HG03354 (cell line): ENCODE measurements around the gene XXYLT1.
A peak's percentile ranks its signal among the peaks of the same experiment; 100 is the strongest.
"Not testable (repeated sequence)": the region's sequence is repeated elsewhere in the genome, so short reads cannot be mapped to it uniquely, and the experiment has no call there.

Experiments used
- ATAC-seq: cut with Tn5 transposase; IDR thresholded peaks from one replicate; pipeline ENCODE4 v1.9.1; 2021; ENCODE audit warnings: mild to moderate bottlenecking; ENCODE audit not compliant: unreplicated experiment, poor library complexity, severe bottlenecking

Gene XXYLT1

DNA sequence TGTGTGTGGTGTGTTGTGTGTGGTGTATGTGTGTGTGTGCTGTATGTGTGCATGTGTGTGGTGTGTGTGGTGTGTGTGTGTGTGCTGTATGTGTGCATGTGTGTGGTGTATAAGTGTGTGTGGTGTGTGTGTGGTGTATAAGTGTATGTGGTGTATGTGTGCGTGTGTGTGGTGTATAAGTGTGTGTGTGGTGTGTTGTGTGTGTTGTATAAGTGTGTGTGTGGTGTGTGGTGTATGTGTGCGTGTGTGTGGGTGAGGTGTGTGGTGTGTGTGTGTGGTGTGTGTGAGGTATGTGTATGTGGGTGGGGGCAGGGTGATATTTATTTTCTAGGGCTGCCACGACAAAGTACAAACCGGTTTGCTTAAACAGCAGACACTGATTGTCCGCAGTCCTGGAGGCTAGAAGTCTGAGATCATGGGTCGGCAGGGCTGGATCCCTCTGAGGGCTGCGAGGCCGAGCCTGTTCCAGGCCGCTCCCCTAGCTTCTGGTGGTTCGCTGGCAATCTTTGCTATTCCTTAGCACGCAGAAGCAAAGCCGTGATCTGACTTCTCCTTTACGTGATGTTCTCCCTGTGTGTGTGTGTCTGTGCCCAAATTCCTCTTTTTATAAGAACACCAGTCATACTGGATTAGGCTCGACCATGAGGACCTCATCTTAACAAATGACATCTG lies 160.2 kb downstream of the XXYLT1 start:
- ATAC-seq, result no peak

DNA sequence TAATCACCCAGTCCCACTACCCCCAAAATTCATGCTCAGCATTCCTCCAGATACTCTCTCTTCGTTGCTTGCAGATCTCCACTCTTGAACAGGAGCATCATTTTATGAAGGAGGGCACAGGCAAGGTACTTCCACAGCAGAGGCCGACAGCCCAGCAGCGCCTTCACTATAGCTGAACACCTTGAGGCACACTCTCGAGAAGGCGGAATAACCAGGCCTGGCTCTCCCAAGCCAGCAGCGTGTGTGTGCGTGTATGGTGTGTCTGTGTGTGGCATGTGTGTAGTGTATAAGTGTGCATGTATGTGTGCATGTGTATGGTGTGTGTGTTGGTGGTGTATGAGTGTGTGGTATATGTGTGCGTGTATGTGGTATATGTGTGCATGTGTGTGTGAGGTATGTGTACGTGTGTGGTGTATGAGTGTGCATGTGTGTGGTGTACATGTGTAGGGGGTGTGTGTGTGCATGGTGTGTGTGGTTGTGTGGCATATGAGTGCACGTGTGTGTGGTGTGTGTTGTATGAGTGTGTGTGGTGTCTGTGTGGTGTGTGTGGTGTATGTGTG lies 161.8 kb downstream of the XXYLT1 start:
- ATAC-seq, result no peak

DNA sequence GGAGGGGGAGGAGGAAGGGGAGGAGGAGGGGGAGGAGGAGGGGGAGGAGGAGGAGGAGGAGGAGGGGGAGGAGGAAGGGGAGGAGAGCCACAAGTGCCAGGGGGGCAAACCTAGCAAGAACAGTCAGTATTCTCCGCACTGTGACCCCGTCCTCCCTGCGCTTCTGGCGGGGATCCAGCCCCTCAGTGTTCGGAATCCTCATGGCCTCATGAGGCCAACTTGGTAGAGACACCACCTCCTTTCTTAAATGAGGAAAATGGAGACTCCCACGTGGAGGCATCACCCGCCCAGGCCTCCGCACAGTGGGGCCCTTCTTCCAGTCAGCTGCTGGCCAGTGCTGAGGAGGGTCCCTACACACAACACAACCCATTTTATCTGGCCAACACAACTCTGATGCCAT lies 163.4 kb downstream of the XXYLT1 start:
- no peak for ATAC-seq

DNA sequence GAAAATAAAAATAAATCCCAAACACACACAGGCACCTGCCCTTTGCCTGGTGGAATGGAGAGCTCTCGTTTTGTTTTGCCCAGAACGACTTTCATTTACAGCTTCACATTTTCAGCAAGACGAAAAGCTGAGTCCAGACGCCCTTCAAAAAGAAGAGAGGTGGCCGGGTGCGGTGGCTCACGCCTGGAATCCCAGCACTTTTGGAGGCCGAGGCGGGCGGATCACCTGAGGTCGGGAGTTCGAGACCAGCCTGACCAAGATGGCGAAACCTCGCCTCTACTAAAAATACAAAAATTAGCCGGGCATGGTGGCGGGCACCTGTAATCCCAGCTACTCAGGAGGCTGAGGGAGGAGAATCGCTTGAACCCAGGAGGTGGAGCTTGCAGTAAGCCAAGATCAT lies 163.9 kb downstream of the XXYLT1 start:
- not testable (repeated sequence) for ATAC-seq

DNA sequence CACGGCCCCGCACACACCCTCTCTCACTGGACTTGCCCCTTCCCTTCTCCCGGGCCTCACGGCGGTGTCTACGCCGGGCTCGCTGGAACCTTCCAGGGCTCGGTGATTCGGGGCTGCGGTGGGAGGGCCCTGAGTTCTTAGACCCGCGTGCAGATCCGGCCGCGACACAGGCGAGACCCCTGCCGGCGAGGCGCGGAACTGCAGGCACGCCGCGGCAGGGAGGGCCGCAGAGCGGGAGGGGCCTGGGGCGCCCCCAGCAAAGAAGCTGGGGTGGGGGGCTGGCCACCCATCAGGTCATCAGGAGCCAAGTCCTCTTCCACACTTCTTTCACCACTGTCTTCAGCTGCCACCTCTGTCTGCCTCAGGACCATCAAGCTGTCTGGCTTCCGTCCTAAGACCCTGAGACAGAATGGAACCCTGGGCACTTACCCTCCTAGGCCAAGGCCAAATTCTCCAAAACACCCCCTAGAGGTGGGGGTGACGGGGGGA lies 164.5 kb downstream of the XXYLT1 start:
- peak; percentile 84 for ATAC-seq

DNA sequence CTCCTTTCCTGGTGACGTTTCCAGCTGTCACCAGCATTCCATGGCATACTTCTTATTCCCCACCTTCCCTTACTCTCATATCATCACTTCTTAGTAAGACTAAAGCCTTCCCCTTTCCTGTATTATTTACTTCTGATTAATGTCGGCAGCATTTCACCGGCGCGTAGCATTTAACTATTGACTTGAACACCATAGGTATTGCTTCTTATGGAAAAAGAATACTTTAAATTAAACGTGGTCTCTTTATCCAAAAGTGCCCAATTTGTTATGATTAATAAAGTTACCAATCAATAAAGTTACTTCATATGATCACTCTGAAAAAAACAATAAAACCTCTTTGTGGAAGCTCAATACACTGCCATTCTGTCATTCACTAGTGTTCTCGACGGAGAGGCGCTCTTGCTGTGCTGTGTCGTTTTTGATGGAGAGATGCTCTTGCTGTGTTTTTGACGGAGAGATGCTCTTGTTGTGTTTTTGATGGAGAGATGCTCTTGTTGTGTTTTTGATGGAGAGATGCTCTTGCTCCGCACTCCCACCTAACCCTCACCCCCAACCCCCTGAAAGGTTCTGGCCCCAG lies 165.0 kb downstream of the XXYLT1 start:
- no peak for ATAC-seq

DNA sequence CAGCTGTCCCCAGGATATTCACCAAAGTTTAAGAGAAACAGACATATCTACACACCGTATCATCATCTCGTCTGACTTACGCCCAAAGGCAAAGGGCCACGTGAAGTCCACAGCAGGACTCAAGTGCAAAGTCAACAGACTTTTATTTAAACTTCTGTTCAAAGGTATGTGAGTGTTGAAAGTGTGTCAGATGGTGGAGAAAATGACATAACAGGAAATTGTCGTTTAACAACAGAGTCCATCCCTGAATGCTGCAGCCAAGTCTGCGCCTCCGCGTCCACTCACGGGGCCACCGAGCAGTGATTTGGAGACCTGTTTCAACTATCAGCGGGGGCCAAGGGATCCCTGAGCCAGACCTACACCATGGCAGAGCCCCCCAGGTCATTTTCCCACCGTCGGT lies 165.6 kb downstream of the XXYLT1 start:
- ATAC-seq, result no peak

DNA sequence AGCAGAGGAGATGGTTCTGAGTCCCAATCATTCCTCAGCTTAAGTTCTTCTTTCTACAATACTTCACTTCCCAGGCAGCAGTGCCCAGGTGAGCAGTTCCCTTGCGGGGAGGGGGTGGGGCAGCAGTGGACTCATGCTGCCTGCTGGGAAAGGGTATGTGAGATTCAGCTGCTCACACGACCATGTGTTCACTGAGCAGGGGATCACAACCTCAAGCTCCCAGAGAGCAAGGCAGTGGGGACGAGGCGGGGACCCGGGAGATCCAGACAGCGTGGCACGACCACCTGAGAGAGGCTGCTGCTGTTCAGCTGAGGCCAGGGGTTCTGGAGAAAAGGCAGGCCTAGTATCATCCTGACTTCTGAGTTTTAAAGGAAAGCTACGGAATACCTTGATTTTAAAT lies 166.6 kb downstream of the XXYLT1 start:
- ATAC-seq, result no peak

DNA sequence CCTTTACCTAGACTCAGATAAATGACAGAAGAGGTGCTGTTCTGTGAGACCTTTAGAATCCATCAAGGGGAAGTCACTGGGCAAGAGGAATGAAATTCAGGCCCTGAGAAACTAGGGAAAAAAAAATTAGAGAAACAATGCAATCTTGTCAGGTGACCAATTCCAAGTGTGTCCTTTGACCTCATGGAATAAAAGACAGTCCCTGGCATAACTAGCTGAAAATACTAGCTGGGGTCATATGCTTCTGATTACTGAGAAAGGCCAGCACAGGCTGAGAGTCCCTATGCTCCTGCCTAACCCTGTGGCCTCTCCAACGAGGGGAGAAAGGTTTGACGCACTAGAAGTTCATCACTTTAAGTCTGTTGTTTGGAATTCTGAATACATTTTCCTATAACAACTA lies 167.3 kb downstream of the XXYLT1 start:
- no peak for ATAC-seq

DNA sequence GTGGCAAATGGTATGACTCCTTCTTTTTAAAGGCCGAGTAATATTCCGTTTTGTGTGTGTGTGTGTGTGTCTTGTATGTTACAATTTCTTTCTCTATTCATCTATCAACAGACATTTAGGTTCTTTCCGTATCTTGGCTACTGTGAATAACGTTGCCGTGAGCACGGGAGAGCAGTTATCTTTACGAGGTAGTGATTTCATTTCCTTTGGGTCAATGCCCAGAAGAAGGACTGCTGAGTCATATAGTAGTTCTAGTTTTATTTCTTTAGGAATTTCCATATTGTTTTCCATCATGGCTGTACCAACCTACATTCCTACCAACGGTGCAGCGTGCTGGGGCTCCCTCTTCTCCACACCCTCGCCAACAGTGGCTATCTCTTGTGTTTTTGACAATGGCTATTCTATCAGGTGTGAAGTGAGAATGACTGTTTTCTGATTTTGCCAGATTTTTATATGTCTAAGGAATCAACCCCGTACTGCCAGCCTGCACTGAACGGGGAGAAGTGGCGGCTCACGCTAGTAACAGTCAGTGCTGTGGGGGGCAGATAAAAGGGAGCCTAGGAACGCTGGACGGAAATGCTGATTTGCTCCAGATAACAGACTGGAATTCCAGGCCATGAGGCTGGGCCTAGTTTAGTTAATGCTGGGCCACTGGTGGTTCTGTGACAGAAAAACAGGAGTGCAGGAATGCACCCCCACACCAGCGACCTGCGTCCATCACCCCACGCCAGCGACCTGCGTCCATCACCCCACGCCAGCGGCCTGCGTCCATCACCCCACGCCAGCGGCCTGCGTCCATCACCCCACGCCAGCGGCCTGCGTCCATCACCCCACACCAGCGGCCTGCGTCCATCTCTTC lies 168.1 kb downstream of the XXYLT1 start:
- no peak for ATAC-seq

DNA sequence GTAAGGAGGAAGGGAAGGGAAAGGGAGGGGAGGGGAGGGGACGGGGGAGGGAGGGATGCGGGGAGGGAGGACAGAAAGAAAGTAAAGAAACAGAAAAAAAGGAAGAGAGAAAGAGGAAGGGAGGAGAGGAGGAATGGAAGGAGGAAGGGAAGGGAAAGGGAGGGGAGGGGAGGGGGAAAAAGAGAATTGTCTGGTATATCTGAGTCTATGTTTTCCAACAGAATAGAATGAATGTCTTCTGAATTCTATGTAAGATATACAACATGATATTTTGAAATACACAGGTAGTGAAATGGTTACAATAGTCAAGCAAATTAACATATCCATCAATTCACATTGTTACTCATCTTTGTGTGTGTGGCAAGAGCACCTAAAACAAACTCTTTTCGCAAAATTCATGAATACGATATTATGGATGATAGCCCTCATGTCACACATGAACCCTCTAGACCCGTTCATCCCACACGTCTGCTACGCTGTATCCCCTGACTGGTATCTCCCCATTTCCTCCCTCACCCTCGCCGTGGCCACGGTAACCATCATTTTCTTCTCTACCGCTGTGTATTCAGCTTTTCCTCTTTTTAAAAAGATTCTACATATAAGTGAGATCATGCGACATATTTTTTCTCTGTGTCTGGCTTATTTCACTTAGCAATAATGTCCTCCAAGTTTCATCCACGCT lies 168.9 kb downstream of the XXYLT1 start:
- no peak for ATAC-seq

DNA sequence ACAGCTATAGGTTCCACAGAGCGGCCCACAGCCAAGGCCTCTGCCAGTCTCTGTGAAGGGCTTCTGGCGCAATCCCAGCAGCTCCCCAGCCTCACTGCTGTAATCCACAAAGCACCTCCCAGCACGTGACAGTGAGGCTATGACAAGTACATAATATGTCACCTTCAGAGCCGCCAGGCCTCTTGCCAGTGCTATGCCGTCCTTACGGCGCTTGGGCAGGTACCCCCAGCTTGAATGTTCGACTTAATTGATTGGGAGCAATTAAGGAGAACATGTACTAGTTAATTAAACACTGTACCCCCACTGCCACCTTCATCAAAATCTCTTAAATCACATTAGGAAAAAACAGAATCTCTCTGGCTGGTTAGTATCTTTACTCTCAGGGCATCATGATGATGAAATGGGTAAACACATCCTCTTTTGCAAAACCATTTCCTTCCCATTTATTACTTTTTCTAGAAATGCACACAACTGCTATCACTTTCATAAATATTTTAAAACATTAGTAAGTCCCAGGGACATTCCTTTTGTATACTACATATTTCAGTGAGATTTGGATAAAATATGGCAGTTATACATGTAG lies 169.9 kb downstream of the XXYLT1 start:
- no peak for ATAC-seq

DNA sequence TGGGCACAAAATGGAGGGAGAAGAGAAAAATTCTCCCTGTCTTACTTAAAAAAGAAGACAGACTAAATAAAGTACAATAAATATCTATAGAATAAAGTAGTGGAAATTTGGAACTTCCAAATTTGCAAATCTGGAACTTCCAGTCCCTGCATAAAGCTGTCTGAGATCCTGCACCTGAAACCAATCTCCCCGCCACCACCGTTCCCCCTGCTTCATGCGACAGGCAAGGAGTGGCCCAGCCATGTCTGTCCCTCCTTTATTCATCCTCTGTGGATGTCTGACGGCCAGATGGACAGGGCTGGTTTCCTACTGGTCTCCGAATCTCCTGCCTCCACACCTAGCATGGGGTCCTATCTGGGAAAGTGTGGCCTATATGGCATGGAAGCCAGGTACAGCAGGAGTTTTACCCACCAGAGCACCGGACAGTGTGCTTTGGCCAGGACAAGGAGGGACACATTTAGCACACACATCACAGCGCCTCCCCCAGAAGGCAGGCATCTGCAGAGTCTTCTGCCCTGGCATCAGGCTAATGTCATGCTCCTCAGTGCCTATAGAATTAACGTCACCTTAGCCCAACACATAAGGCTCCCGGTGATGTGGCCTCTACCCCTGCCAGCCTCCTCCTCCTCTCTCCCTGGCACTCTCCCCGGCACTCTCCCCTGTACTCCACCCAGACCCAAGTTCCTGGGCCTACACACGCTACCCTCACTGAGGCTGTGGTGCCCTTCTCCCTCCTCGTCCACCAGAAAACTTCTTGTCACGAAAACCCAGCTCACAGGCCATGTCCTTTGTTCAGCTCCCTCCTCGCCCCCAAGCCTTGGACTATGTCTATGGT lies 170.8 kb downstream of the XXYLT1 start:
- no peak for ATAC-seq

DNA sequence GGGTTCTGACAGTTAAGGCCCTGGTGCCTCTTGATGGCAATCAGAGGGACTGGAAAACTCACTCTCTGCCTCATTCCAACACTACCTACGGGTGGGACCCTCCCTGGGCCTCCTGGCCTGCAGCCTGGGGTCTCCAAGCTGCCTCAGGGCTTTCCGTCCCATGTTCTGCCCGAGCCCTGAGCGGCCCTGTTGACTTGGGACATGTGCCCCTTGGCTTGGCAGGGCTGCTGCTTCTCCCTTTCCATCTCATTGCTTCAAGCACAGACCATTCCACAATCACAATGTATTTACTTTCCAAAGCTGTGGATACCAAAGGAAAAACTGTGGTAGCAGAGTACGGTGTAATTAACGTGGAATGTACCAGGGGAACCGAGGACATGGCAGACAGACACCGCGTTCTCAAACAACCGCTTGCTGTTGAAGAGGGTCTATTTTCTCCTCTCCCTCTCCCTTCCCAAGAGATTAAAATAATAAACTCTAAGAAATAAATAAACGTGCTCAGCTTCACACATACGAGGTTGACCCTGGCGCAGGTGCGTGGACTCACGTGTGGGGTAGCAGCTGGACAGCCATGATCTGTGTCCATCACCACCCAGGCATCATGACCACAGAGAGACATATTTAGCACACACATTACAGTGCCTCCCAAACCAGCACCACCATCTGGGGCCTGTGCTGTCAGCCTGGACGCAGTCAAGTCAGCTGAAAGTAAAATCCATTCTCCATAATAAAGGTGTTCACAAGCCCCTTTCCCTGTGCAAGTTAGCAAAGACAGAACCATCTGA lies 172.0 kb downstream of the XXYLT1 start:
- no peak for ATAC-seq

DNA sequence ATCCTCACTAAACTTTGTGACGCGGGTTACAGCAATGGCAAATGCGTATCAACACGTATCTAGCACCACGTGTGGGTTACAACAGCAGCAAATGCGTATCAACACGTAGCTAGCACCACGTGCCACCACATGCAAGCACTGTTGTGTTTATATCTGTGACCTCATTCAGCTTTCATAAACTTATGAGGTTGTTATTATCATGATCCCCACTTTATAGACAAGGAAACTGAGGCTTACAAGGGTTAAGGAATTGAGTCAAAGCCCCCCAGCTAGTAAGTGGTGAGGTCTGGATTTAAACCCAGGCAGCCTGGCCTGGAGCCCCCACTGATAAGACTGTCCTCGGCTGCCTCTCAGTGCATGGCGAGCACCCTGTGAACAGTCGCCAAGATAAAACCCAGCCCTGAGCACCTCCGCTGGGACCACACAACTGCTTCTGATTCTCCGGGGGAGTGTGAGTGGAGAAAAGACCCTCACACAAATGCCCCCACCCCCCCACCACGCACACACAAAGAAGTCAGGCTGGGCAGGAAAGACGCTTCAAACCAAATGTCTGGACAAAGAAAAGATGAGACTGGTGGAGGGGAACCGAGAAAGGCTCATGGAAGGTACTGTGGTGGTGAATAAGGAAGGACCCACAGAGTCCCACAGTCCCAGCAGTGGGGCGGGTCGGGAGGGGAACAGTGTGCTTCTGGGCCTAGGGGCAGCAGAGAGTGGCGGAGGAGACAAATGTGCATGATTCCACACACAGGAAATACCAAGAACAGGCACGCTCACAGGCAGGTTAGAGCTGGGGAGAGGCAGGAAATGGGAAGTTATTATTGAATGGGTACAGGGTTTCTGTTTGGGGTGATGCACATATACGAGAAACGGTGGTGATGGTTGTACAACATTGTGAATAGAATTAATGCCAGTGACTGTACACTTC lies 173.4 kb downstream of the XXYLT1 start:
- ATAC-seq, result no peak

DNA sequence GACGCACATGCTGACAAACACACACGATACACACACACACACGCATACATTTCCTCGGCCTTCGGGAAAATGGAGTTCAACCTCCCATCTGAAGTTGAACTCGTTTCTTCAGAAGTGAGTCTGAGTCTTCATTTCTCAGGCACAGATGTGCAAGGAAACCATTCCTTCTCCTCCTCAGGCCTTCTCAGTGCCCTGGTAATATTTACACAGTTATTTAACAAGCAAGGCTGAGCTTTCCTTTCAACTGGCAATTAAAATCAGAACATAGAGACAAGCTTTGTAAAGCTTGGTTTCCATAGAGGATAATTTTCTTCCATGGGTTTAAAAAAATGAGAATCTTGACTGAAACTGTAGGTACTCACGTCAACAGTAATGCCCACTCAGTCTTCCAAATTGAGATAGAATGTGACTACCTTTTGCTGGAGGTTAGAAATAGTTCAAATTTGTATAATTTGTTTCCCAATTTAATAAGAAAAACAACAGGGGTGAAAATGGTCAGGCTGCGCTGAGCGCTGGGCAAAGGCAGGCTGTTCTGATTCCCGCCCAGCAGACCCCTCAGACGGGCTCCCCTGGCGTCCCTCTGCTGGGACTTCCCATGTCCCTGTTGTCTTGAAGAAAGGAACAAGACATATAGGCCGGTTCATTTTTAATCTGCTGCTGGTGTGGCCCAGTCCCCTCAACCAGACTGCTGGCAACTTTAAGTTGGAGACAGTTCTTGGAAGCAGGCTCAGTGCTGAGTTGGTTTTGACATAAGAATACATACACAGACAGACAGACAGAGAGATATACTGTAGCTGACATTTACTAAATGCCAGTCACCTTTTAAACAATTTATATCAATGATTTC lies 174.3 kb downstream of the XXYLT1 start:
- no peak for ATAC-seq
